GM18505 (cell line): Measurements from ENCODE around the gene PLPPR1.
"Not testable (repeated sequence)": the region's sequence is repeated elsewhere in the genome, so short reads cannot be mapped to it uniquely, and the experiment has no call there.

ENCODE experiments used
- ATAC-seq: cut with Tn5 transposase; IDR thresholded peaks from one replicate; pipeline ENCODE4 v1.9.1; 2021; ENCODE audit not compliant: unreplicated experiment
- POLR2A ChIP-seq: IDR thresholded peaks from 4 replicates; pipeline ENCODE4 v1.6.1; 2011; ENCODE audit warnings: borderline replicate concordance; ENCODE audit not compliant: insufficient read depth, insufficient read length; ENCODE audit errors: extremely low read depth

PLPPR1 gene

GRCh38 chr9:101030086-101030391, 1.5 kb downstream of the PLPPR1 start:
- no peak for TF ChIP-seq POLR2A
- ATAC-seq, result no peak

- no peak for TF ChIP-seq POLR2A
- no peak for ATAC-seq
These were observed 3.9 kb downstream of the PLPPR1 start for GRCh38 chr9:101032426-101032825.

- TF ChIP-seq POLR2A, result no peak
- no peak for ATAC-seq
These were observed 5.7 kb downstream of the PLPPR1 start for GRCh38 chr9:101034222-101034621.

GRCh38 chr9:101035098-101035497, 6.6 kb downstream of the PLPPR1 start:
- no peak for TF ChIP-seq POLR2A
- ATAC-seq, result no peak

DNA sequence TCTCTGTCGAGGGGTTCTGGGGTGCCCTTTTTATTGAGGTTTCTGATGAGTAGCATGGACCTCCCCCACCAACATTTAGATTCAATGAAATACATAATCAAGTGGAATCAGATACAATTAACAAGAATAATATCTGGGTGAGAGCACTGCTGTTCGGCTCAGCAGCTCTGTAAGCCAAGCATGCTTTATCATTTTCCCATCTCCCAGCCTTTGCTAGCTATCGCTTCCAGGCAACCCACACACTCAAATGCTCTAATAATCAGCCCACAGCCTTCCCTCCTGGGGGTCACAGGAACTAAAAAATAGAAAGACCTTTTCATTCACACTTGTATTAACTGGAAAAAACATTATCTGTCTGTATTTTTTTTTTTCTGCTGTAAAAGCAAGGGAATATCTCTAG, 8.9 kb downstream of the PLPPR1 start:
- ATAC-seq, result no peak

DNA sequence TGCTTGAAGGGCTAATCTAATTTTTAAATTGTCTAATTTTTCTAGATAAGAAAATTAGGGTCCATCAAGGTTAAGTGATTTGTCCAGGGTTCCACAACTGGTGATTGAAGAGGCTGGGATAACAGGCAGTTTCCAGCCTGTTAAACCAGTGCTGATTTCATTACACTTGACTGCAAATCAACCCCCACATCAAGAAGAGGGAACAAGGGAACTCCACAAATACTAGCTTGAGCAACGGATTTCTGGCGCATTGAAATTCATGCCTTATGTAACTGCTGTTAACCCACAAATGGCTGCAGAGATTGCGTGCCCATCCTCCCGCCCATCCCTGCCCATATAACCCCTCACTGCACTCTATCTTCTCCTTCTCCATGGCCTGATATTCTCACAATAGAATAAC, 10.0 kb downstream of the PLPPR1 start:
- no peak for ATAC-seq
- TF ChIP-seq POLR2A, result no peak

More for the DNA sequence above, 8.9 kb downstream of the PLPPR1 start:
- TF ChIP-seq POLR2A, result no peak

DNA sequence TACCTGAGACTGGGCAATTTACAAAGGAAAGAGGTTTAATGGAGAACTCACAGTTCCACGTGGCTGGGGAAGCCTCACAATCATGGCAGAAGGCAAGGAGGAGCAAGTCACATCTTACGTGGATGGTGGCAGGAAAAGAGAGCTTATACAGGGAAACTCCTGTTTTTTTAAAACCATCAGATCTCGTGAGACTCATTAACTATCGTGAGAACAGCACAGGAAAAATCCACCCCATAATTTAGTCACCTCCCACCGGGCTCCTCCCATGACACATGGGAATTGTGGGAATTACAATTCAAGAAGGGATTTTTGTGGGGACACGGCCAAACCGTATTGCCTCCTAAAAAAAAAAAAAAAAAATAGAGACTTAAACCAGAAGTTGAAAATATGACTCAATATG, 11.1 kb downstream of the PLPPR1 start:
- not testable (repeated sequence) for ATAC-seq

GRCh38 chr9:101047848-101048397, 19.4 kb downstream of the PLPPR1 start:
- ATAC-seq, result no peak
- no peak for TF ChIP-seq POLR2A

- no peak for ATAC-seq
- no peak for TF ChIP-seq POLR2A
These were observed 22.1 kb downstream of the PLPPR1 start for GRCh38 chr9:101050650-101051049.

- TF ChIP-seq POLR2A, result no peak
- no peak for ATAC-seq
These were observed 26.1 kb downstream of the PLPPR1 start for GRCh38 chr9:101054657-101055056.

DNA sequence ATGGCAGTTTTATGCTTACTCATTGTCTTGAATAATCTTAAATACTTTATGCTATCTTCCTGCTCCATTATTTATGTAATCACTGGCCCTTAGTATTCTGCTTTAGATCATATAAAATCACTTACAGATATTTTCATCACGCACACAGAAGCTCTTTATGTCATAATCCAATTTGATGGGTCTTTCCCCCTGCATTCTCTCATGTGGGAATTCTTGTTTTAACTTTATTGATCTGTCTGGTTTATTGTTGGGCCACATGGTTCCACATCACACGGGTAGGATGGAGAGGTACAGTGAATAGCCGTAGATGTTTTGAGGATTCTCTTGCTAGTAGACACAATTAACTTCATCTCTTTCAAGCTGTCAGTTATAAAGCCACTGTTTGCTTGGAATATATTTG, 27.0 kb downstream of the PLPPR1 start:
- no peak for ATAC-seq
- no peak for TF ChIP-seq POLR2A

DNA sequence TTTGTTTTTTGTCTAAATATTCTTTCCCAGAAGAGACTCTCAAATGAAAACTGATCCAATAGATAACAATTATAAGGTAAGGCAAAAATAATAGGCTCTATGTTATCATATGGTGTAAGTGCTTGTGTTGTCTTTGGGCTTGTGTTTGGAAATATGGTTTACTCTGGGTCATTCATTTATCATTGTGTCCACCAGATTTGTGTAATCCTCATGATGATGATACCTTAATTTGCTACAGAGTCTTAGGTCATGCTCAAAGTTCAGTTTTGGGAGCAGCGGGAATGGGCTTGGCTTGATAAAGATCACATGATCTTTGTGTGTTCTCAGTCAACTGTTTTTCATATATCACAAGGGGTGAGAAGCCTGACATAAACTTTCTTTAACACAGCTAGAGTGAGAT, 34.2 kb downstream of the PLPPR1 start:
- TF ChIP-seq POLR2A, result no peak
- no peak for ATAC-seq

DNA sequence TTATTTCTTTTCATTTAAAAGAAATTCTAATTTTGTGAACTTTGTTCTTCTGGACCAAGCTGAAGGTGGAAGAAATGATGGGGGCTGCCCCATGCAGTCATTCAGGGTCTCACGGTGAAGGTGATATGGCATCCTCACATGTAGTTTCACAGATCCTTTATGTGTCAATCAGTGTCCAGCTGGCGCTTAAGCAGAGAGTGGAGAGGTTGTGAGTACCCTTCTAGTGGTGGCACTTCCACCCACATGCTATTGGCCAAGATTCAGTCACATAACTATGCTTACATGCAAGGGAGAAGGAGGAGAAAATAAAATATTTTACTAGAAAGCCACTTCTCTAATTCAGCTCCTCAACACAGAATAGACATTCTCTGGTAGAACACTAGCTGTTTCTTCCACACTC, 34.7 kb downstream of the PLPPR1 start:
- no peak for TF ChIP-seq POLR2A
- no peak for ATAC-seq

- no peak for ATAC-seq
- TF ChIP-seq POLR2A, result no peak
These were observed 35.7 kb downstream of the PLPPR1 start for GRCh38 chr9:101064206-101064605.

GRCh38 chr9:101065930-101066329, 37.4 kb downstream of the PLPPR1 start:
- ATAC-seq, result no peak
- no peak for TF ChIP-seq POLR2A
